ENCODE measurements around the gene UBQLN1. TPM values are rescaled to one million over a fixed set of nuclear protein-coding genes. Genes with fewer than 3 reads are reported as not detected.

UBQLN1 gene
- total RNA-seq (2022; extraction: Qiagen RNA extraction; ENCODE audit: low read depth) = 103 to 128 TPM (median 111 TPM) in 5 replicates

GRCh38 chr9:83707768-83708514 is at the start of gene UBQLN1:
Gene UBQLN1, minus strand, starts transcription at chr9:83707958. Its CDS starts 279 bp downstream, at chr9:83707679.

GRCh38 chr9:83622939-83623678 is 84.6 kb downstream of the UBQLN1 start, which contains the start of gene IDNK:
Gene IDNK, plus strand, starts transcription at chr9:83623143. Its CDS starts 29 bp downstream, at chr9:83623172.

Other genes starting within 250 kb of the UBQLN1 start
- gene FRMD3, start 169.6 kb downstream of the UBQLN1 start, total RNA-seq (2022; extraction: Qiagen RNA extraction; ENCODE audit: low read depth) = 1.5 to 2.7 TPM (median 1.9 TPM) in 5 replicates
- gene IDNK, start 84.8 kb downstream of the UBQLN1 start, total RNA-seq (2022; extraction: Qiagen RNA extraction; ENCODE audit: low read depth) = 5.2 to 6.7 TPM (median 5.8 TPM) in 5 replicates
- 4.5 to 6.4 TPM (median 5.5 TPM) in 5 replicates for gene GKAP1, start 109.8 kb upstream of the UBQLN1 start, total RNA-seq (2022; extraction: Qiagen RNA extraction; ENCODE audit: low read depth)
- 0.96 to 1.7 TPM (median 1.4 TPM) in 5 replicates for gene KIF27, start 213.5 kb upstream of the UBQLN1 start, total RNA-seq (2022; extraction: Qiagen RNA extraction; ENCODE audit: low read depth)